Forelimb muscle (tissue), 1 donor: ENCODE data around the gene XKR7. TPM values are rescaled to one million over a fixed set of nuclear protein-coding genes. Genes with fewer than 3 reads are reported as not detected.
"Not testable (repeated sequence)": the region's sequence is repeated elsewhere in the genome, so short reads cannot be mapped to it uniquely, and the experiment has no call there.

Source experiments
- DNase-seq: peaks from one replicate; pipeline ENCODE4 v3.0.0-alpha.2; 2013; ENCODE audit warnings: low read depth
- polyA plus RNA-seq: library from polyadenylated mRNA; unstranded; fragments of 120-200 nt; gene quantifications from one replicate; pipeline ENCODE4 v1.2.1, GENCODE V29; 2013; ENCODE audit not compliant: insufficient read length

The XKR7 gene
- polyA plus RNA-seq, 1 donor: 0.04 TPM

GRCh38 chr20:32013326-32013725, 45.4 kb downstream of the XKR7 start:
- no peak for DNase-seq

DNA sequence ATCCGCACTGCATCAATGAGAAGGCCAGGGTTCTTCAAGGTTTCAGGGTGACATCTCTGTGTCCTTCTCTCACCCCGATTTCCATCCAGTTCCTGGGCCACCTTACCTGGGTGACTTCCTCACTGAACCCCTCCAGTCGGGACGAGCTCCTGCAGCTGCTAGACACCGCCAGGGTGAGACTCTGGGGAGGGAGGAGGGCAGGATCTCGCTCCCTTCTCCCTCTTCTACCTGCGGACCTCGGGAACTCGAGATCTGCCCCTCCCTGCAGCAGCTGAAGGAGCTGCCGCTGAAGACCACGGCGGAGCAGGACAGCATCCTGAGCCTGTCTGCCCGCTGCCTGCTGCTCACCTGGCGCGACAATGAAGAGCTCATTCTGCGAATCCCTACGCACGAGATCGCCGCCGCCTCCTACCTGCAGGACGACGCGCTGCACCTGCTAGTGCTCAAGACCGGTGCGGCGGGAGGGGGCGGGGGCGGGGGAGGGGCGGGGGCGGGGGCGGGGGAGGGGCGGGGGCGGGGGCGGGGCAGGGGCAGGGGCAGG, 49.8 kb downstream of the XKR7 start:
- no peak for DNase-seq

GRCh38 chr20:32018269-32019155, 50.6 kb downstream of the XKR7 start:
- no peak for DNase-seq

DNA sequence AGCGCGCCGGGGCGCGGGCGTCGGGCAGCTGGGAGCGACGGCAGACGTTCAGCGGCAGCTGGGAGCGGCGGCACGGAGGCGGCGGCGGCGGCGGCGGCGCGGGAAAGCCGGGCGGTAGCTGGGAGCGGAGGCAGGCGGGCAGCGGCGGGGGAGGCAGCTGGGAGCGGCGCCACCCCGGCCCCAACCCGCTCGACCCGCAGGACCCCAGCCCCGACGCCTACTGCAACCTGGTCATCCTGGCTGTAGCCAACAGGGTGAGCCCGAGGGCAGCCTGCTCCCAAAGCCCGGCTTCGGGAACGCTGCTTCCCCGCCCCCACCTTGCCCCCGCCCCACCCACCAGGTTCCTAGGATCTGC, 51.2 kb downstream of the XKR7 start:
- no peak for DNase-seq

GRCh38 chr20:32019563-32020463, 51.9 kb downstream of the XKR7 start:
- no peak for DNase-seq

DNA sequence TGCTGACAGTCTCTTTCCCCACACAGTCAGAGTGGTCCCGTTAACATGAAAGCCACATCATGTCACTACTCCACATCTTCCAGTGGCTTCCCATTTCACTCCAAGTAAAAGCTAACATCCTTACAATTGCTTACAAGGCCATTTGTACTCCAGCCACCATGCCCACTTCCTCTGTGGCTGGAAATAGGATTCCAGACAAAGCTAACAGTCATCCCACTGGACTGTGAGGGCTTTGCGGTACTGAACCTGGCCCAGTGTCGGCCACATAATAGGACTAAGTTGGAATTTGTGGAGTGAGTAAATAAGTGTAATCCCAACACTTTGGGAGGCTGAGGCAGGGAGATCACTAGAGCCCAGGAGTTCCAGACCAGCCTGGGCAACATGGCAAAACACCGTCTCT, 53.1 kb downstream of the XKR7 start:
- no peak for DNase-seq

DNA sequence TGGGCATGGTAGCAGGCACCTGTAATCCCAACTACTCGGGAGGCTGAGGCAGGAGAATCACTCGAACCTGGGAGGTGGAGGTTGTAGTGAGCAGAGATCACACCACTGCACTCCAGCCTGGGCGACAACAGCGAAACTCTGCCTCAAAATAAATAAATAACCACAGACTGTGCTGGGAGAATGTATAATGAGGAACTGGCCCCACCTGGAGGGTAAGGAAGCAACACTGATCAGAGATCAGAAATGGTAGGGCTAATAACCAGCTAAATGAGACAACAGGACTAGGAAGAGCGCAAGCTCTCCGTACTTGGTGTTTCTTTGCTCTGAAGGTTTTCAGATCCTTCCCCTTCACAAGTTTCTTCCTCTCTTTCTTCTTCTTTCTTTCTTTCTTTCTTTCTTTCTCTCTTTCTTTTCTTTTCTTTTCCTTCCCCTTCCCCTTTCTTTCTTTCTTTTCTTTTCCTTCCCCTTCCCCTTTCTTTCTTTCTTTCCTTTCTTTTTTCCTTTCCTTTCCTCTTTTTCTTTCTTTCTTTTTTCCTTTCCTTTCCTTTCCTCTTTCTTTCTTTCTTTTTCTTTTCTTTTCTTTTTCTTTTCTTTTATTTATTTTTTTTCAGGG, 56.8 kb downstream of the XKR7 start:
- no peak for DNase-seq

DNA sequence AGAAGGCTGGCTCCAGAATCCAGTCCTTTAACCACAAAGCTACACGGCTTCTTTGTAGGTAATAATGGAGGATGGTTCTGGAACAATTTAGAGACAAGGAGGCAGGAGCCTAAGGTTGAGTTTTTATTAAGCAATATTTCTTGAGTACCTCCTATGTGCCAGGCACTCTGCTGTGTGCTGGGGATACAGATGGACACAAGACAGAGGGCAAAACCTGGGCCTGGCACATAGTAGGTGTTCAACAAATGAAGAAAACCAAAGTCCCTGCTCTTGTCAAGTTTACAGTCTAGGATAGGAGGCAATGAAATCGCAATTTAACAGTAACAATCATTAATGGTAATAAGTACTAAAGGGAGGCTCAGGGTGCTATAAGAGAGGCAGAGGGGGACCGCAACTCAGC, 59.7 kb downstream of the XKR7 start:
- DNase-seq: no peak

- DNase-seq: no peak
Observed at GRCh38 chr20:32028647-32029372, 60.9 kb downstream of the XKR7 start.

DNA sequence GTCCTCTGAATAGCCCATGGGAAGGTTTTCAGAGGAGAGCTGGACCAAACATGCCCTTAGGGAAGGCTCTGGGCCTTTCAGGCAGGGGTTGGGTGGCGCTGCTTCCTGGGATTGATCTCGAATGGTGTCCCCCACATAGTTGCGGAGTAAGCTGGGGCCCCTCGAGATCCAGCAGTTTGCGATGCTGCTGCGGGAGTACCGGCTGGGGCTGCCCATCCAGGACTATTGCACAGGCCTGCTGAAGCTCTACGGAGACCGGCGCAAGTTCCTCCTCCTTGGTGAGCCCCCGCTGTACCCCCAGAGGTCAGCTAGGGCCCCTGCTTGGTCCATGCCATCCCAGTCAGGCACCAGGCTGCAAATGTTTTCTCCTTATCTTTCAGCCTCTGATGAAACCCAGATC, 61.6 kb downstream of the XKR7 start:
- no peak for DNase-seq

GRCh38 chr20:32031007-32031958, 63.3 kb downstream of the XKR7 start:
- peak; percentile 28 for DNase-seq

DNA sequence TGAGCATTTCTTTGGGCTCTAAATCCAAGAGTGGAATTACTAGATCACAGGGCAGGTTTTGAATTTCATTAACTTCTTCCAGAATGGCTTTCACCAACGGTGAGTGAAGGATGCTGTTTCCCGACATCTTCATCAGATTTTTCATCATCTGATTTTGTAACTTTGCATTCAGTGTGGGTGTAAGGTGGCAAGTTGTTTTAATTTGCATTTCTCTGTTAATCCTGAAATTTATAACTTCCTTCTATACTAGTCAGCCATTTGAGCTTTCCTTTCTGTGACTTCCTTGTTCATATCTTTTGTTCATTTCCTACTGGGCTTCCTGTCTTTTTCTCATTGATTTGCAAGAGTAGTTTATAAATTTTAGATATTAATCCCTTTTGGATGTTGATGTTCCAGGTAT, 65.4 kb downstream of the XKR7 start:
- no peak for DNase-seq

GRCh38 chr20:32033721-32034120, 65.8 kb downstream of the XKR7 start:
- DNase-seq: not testable (repeated sequence)

- DNase-seq: no peak
Observed at GRCh38 chr20:32034581-32035425, 66.9 kb downstream of the XKR7 start.

- DNase-seq: no peak
Observed at GRCh38 chr20:32035426-32035779, 67.5 kb downstream of the XKR7 start.

- no peak for DNase-seq
Observed at GRCh38 chr20:32036252-32036651, 68.3 kb downstream of the XKR7 start.

GRCh38 chr20:32036716-32037485, 69.0 kb downstream of the XKR7 start:
- no peak for DNase-seq

- no peak for DNase-seq
Observed at GRCh38 chr20:32037929-32038328, 70.0 kb downstream of the XKR7 start.
